Tibial artery (tissue), 4 donors: ENCODE measurements around the gene FRAS1.
"Not testable (repeated sequence)": the region's sequence is repeated elsewhere in the genome, so short reads cannot be mapped to it uniquely, and the experiment has no call there.

Experiments
- DNase-seq, 2 donors: peaks; one replicate each; pipeline ENCODE4 v3.0.0-alpha.2; 2019
- H3K27ac ChIP-seq, 2 donors: fragments of 200-600 bp; sonication (generic) in 1 of 2; 1 replicate in 1 of 2; 2 replicates in 1 of 2; pipeline ENCODE4 v1.5.1; 2018 to 2019; ENCODE audit warnings: mild to moderate bottlenecking in 1 of 2
- H3K27me3 ChIP-seq, 2 donors: fragments of 200-600 bp; sonication (generic) in 1 of 2; one replicate each; pipeline versions ENCODE4 v1.5.1 to v1.6.0; 2016 to 2019
- H3K36me3 ChIP-seq, 3 donors: fragments of 200-600 bp; sonication (generic) in 2 of 3; one replicate each; pipeline ENCODE4 v1.5.1; 2016 to 2019; ENCODE audit warnings: mild to moderate bottlenecking in 2 of 3
- H3K4me1 ChIP-seq, 4 donors: fragments of 200-600 bp; sonication (generic) in 2 of 4; 1 replicate in 3 of 4; 2 replicates in 1 of 4; pipeline ENCODE4 v1.5.1; 2016 to 2019
- H3K4me3 ChIP-seq, 2 donors: fragments of 200-600 bp; sonication (generic) in 1 of 2; 1 replicate in 1 of 2; 2 replicates in 1 of 2; pipeline ENCODE4 v1.5.1; 2018 to 2019; ENCODE audit warnings: mild to moderate bottlenecking in 2 of 2
- H3K9me3 ChIP-seq, 3 donors: fragments of 200-600 bp; sonication (generic) in 1 of 3; one replicate each; pipeline ENCODE4 v1.5.1; 2016 to 2019
- CTCF ChIP-seq, 2 experiments: fragments of 200-600 bp in 1 of 2; fragments of 450-650 bp in 1 of 2; IDR thresholded peaks; one replicate each; pipeline ENCODE4 v1.5.1; 2017 to 2019; ENCODE audit warnings: antibody characterized with exemption in 2 of 2, mild to moderate bottlenecking in 1 of 2, moderate library complexity in 1 of 2
- intact Hi-C: fragments of 100-400 bp; cut with DNase I; formaldehyde crosslinking; loops from one replicate; pipeline ENCODE4 v1.15.0; 2023; ENCODE audit warnings: low total_unique reads

Gene FRAS1

GRCh38 chr4:78174891-78175290, 117.8 kb downstream of the FRAS1 start:
- no peak for DNase-seq
- no peak overlapping the region for H3K4me3 ChIP-seq
- no peaks in the 10 kb centered on the region for H3K36me3 ChIP-seq
- no peaks in the 10 kb centered on the region for H3K9me3 ChIP-seq
- H3K27ac ChIP-seq = no peak overlapping the region
- intact Hi-C loops = no loop called here
- TF ChIP-seq CTCF (IDR thresholded peaks at IDR 0.05) = no peak
- H3K4me1 ChIP-seq = no peaks in the 10 kb centered on the region
- H3K27me3 ChIP-seq = no peaks in the 10 kb centered on the region

- intact Hi-C loops = no loop called here
- Histone ChIP-seq H3K9me3 (no peaks in the 10 kb centered on the region), H3K4me3 (no peak overlapping the region), H3K27me3 (no peaks in the 10 kb centered on the region), H3K4me1 (no peaks in the 10 kb centered on the region), H3K36me3 (no peaks in the 10 kb centered on the region), H3K27ac (no peak overlapping the region)
- no peak for TF ChIP-seq CTCF (IDR thresholded peaks at IDR 0.05)
- no peak for DNase-seq
Observed at GRCh38 chr4:78179196-78179595, 122.1 kb downstream of the FRAS1 start.

GRCh38 chr4:78181681-78182234, 124.6 kb downstream of the FRAS1 start:
- H3K27ac ChIP-seq, intact Hi-C loops, H3K4me1 ChIP-seq, H3K36me3 ChIP-seq, DNase-seq, H3K4me3 ChIP-seq, H3K27me3 ChIP-seq, H3K9me3 ChIP-seq: not testable (repeated sequence)

- TF ChIP-seq CTCF (IDR thresholded peaks at IDR 0.05) = no peak
- no peak overlapping the region for H3K27ac ChIP-seq
- DNase-seq = no peak
- no peaks in the 10 kb centered on the region for H3K36me3 ChIP-seq
- intact Hi-C loops = no loop called here
- no peaks in the 10 kb centered on the region for H3K27me3 ChIP-seq
- no peaks in the 10 kb centered on the region for H3K4me1 ChIP-seq
- no peak overlapping the region for H3K4me3 ChIP-seq
- H3K9me3 ChIP-seq = no peaks in the 10 kb centered on the region
Observed at GRCh38 chr4:78184584-78184983, 127.5 kb downstream of the FRAS1 start.

- Histone ChIP-seq H3K36me3 (no peaks in the 10 kb centered on the region), H3K4me1 (no peaks in the 10 kb centered on the region), H3K9me3 (no peaks in the 10 kb centered on the region), H3K27me3 (no peaks in the 10 kb centered on the region), H3K4me3 (no peak overlapping the region), H3K27ac (no peak overlapping the region)
- intact Hi-C loops = no loop called here
- no peak for DNase-seq
- no peak for TF ChIP-seq CTCF (IDR thresholded peaks at IDR 0.05)
Observed at GRCh38 chr4:78185117-78185516, 128.0 kb downstream of the FRAS1 start.

- no peak overlapping the region for H3K27ac ChIP-seq
- intact Hi-C loops = no loop called here
- H3K4me3 ChIP-seq = no peak overlapping the region
Observed at GRCh38 chr4:78186597-78187543, 129.7 kb downstream of the FRAS1 start.

More at GRCh38 chr4:78186597-78187543, 129.7 kb downstream of the FRAS1 start:
- DNase-seq = no peak
- Histone ChIP-seq H3K36me3 (no peaks in the 10 kb centered on the region), H3K9me3 (peaks cover 0 to 3% (median 0%) of the 10 kb centered on the region in 3 donors), H3K4me1 (no peaks in the 10 kb centered on the region), H3K27me3 (no peaks in the 10 kb centered on the region)
- TF ChIP-seq CTCF (IDR thresholded peaks at IDR 0.05) = no peak
